OCI-LY7 (cell line): Measurements from ENCODE around the gene UFSP2. TPM values are rescaled to one million over a fixed set of nuclear protein-coding genes. Genes with fewer than 3 reads are reported as not detected.

Experiments
- BruUV-seq: library from RNA; stranded (reverse); fragments of 400-500 nt; replicated peaks from 2 replicates; lab custom pipeline; 2021; lab: Mats Ljungman, UMichigan
- CTCF ChIA-PET: fragments of 300-600 bp; sonication (Branson Sonifier 250); formaldehyde crosslinking; loops from one replicate; lab custom pipeline; 2022; ENCODE audit warnings: antibody characterized with exemption; ENCODE audit not compliant: unreplicated experiment; lab: Charles Lee
- POLR2A ChIA-PET: fragments of 300-600 bp; sonication (Branson Sonifier 250); formaldehyde crosslinking; loops from one replicate; lab custom pipeline; 2022; ENCODE audit warnings: antibody characterized with exemption; lab: Charles Lee
- DNase-seq: peaks from one replicate; pipeline ENCODE4 v3.0.0-alpha.2; 2015; ENCODE audit warnings: low spot score
- H2AFZ ChIP-seq: fragments of 200-600 bp; sonication (generic), shearing (Covaris generic); 2 replicates; pipeline ENCODE4 v1.6.1; 2014; ENCODE audit warnings: mild to moderate bottlenecking, antibody characterized with exemption, low read length, moderate library complexity
- H3K27ac ChIP-seq: fragments of 200-600 bp; sonication (generic); 2 replicates; pipeline ENCODE4 v1.5.1; 2014; ENCODE audit warnings: mixed run types, low read depth, mild to moderate bottlenecking, moderate library complexity, low read length, inconsistent platforms; ENCODE audit not compliant: poor library complexity, severe bottlenecking
- H3K36me3 ChIP-seq: fragments of 200-600 bp; sonication (generic); 2 replicates; pipeline ENCODE4 v1.6.1; 2014; ENCODE audit warnings: mild to moderate bottlenecking, antibody characterized with exemption, low read length, moderate library complexity, mixed read lengths; ENCODE audit not compliant: insufficient read depth
- H3K4me1 ChIP-seq: fragments of 200-600 bp; sonication (generic); 2 replicates; pipeline ENCODE4 v1.5.1; 2014; ENCODE audit warnings: mild to moderate bottlenecking, low read length; ENCODE audit not compliant: insufficient read depth, poor library complexity, severe bottlenecking
- H3K4me2 ChIP-seq: fragments of 200-600 bp; sonication (generic); 2 replicates; pipeline ENCODE4 v1.6.1; 2014; ENCODE audit warnings: mild to moderate bottlenecking, low read length
- H3K4me3 ChIP-seq: fragments of 200-600 bp; sonication (generic); 2 replicates; pipeline ENCODE4 v1.5.1; 2014; ENCODE audit warnings: mild to moderate bottlenecking, low read depth, low read length; ENCODE audit not compliant: poor library complexity, severe bottlenecking
- H3K79me2 ChIP-seq: fragments of 200-600 bp; sonication (generic); 2 replicates; pipeline ENCODE4 v1.6.1; 2016; ENCODE audit warnings: low read depth, mild to moderate bottlenecking, low read length, moderate library complexity, mixed read lengths; ENCODE audit not compliant: insufficient read depth
- H3K9me2 ChIP-seq: fragments of 200-600 bp; sonication (generic); 2 replicates; pipeline ENCODE4 v1.6.1; 2016; ENCODE audit warnings: mild to moderate bottlenecking, low read length, mixed read lengths; ENCODE audit not compliant: insufficient read depth
- H3K9me3 ChIP-seq: fragments of 200-600 bp; sonication (generic); 2 replicates; pipeline ENCODE4 v1.6.1; 2014; ENCODE audit warnings: mild to moderate bottlenecking, mixed run types, low read length, mixed read lengths
- H4K20me1 ChIP-seq: fragments of 200-600 bp; sonication (generic); 2 replicates; pipeline ENCODE4 v1.6.1; 2014; ENCODE audit warnings: mild to moderate bottlenecking, antibody characterized with exemption, low read length, moderate library complexity, mixed read lengths; ENCODE audit not compliant: insufficient read depth
- EZH2phosphoT487 ChIP-seq: fragments of 200-600 bp; sonication (generic); IDR thresholded peaks from 2 replicates; pipeline ENCODE4 v1.6.1; 2018; ENCODE audit warnings: low read depth, borderline replicate concordance, mild to moderate bottlenecking, mixed run types, antibody characterized with exemption, low read length, moderate library complexity, mixed read lengths
- intact Hi-C: fragments of 100-400 bp; cut with micrococcal nuclease; formaldehyde crosslinking; loops from one replicate; pipeline ENCODE4 v1.10.0; 2022; ENCODE audit not compliant: unreplicated experiment
- total RNA-seq, 2 experiments: library from RNA; depleted of rRNA in 1 of 2; stranded (reverse); fragments of >200 nt in 1 of 2; shearing (Covaris generic) in 1 of 2; gene quantifications; 2 replicates each; pipeline ENCODE4 v1.2.3, GENCODE V29; 2014 to 2022
- TF ChIP-seq, protein P1 (sequence below): fragments of 200-600 bp; sonication (generic); conservative IDR thresholded peaks from 2 replicates; pipeline ENCODE4 v1.5.1; 2014; ENCODE audit warnings: mild to moderate bottlenecking, antibody characterized with exemption, low read length, moderate library complexity, mixed read lengths

The UFSP2 gene
- total RNA-seq, 2 experiments from 2014 or later: 17.3 to 37.6 TPM

DNA sequence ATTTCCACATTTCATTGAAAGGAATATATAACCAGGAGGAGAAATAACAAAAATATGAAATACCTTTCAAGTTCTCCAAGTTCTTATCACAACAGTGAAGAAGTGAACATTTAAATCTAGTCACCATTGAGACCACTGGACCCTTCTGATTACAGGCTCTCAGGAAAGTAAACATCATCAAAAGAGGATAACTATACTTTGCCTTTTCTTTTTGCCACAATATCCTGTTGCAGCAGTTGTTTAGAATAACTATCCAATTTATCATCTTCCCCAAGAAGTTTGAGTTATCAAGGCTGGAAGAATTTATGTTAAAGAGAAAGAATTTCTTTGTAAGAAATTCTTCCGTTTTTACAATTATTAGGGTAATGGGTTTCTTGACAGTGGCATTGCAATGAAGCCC lies 33.6 kb downstream of the UFSP2 start:
- Histone ChIP-seq H3K4me2 (no peak overlapping the region), H3K4me1 (peaks cover 32% of the 10 kb centered on the region), H2AFZ (no peak overlapping the region), H3K36me3 (no peaks in the 10 kb centered on the region), H3K9me3 (no peaks in the 10 kb centered on the region), H4K20me1 (no peaks in the 10 kb centered on the region), H3K79me2 (peaks cover 6% of the 10 kb centered on the region; the same call in 1 of the 2 replicates), H3K9me2 (no peaks in the 10 kb centered on the region), H3K27ac (no peak overlapping the region), H3K4me3 (no peak overlapping the region)
- TF ChIP-seq, protein P1, sequence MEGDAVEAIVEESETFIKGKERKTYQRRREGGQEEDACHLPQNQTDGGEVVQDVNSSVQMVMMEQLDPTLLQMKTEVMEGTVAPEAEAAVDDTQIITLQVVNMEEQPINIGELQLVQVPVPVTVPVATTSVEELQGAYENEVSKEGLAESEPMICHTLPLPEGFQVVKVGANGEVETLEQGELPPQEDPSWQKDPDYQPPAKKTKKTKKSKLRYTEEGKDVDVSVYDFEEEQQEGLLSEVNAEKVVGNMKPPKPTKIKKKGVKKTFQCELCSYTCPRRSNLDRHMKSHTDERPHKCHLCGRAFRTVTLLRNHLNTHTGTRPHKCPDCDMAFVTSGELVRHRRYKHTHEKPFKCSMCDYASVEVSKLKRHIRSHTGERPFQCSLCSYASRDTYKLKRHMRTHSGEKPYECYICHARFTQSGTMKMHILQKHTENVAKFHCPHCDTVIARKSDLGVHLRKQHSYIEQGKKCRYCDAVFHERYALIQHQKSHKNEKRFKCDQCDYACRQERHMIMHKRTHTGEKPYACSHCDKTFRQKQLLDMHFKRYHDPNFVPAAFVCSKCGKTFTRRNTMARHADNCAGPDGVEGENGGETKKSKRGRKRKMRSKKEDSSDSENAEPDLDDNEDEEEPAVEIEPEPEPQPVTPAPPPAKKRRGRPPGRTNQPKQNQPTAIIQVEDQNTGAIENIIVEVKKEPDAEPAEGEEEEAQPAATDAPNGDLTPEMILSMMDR: no peak
- TF ChIP-seq EZH2phosphoT487: no peak
- BruUV-seq: no TSS peak
- DNase-seq: no peak
- POLR2A ChIA-PET: no interaction called here
- CTCF ChIA-PET: no interaction called here
- intact Hi-C loops: loop anchor here (10.0 kb wide), 1 partner anchor 577 kb away; no protein-coding TSS in a partner anchor

DNA sequence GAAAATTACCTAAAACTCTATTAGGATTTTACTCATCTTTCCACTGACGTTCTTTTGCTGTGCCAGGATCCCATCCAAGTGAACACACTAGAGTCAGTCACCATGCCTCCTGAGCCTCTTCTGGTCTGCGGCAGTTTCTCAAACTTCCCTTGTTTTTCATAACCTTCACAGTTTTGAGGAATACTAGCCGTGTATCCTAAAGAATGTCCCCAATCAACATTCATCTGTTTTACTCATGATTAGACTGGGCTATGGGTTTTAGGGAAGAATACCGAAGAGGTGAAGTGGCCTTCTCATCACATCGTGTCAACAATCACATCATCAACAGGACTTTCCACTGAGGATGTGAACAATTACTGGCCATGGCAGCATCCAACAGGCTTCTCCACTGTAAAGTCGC lies 34.8 kb downstream of the UFSP2 start:
- Histone ChIP-seq H3K4me1 (peaks cover 27% of the 10 kb centered on the region), H3K4me3 (no peak overlapping the region), H3K79me2 (peaks cover 6% of the 10 kb centered on the region; the same call in 1 of the 2 replicates), H3K27ac (no peak overlapping the region), H2AFZ (no peak overlapping the region), H3K9me3 (no peaks in the 10 kb centered on the region), H4K20me1 (no peaks in the 10 kb centered on the region), H3K36me3 (no peaks in the 10 kb centered on the region), H3K9me2 (no peaks in the 10 kb centered on the region), H3K4me2 (no peak overlapping the region)
- POLR2A ChIA-PET: interaction anchor here (1.0 kb wide), 1 partner anchor 14 kb away, joined by 3 read pairs; no protein-coding TSS in a partner anchor
- no peak for DNase-seq
- intact Hi-C loops: loop anchor here (10.0 kb wide), 1 partner anchor 576 kb away; no protein-coding TSS in a partner anchor
- TF ChIP-seq, protein P1: no peak
- no peak for TF ChIP-seq EZH2phosphoT487
- BruUV-seq: no TSS peak
- CTCF ChIA-PET: no interaction called here

DNA sequence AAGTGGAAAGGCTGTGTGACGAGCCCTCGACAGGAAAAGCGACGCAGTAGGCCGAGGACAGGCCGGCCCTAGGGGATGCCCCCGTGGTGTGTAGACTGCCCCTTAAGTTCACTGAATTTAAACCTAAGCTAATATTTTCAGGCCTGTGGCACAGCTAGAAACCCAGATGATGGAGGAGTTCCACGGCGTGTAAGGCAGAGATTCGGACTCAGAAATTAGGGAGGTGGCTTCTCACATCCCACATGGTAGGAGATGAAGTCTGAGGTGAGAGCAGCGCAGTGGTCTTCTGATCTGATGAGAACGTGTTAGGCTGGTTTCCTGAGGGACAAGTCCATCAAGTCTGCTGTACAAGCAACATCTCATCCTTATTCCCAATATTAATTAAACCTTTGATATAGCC lies 37.8 kb downstream of the UFSP2 start:
- Histone ChIP-seq H3K4me1 (peaks cover 7% of the 10 kb centered on the region), H3K4me3 (no peak overlapping the region), H4K20me1 (no peaks in the 10 kb centered on the region), H3K36me3 (no peaks in the 10 kb centered on the region; the same call in 1 of the 2 replicates), H3K4me2 (no peak overlapping the region), H3K79me2 (no peaks in the 10 kb centered on the region), H2AFZ (no peak overlapping the region), H3K9me2 (no peaks in the 10 kb centered on the region), H3K9me3 (no peaks in the 10 kb centered on the region), H3K27ac (no peak overlapping the region)
- intact Hi-C loops: no loop called here
- POLR2A ChIA-PET: interaction anchor here (0.6 kb wide), 1 partner anchor 1690 kb away, joined by 3 read pairs; no protein-coding TSS in a partner anchor
- TF ChIP-seq, protein P1: no peak
- no peak for TF ChIP-seq EZH2phosphoT487
- CTCF ChIA-PET: no interaction called here
- DNase-seq: no peak
- BruUV-seq: no TSS peak
